GM18867 (cell line): ENCODE results near the gene UPP2.
A peak's percentile ranks its signal among the peaks of the same experiment; 100 is the strongest.

Experiments used
- ATAC-seq: cut with Tn5 transposase; IDR thresholded peaks from one replicate; pipeline ENCODE4 v1.9.1; 2021; ENCODE audit warnings: mild to moderate bottlenecking, moderate library complexity; ENCODE audit not compliant: unreplicated experiment

Gene UPP2

DNA sequence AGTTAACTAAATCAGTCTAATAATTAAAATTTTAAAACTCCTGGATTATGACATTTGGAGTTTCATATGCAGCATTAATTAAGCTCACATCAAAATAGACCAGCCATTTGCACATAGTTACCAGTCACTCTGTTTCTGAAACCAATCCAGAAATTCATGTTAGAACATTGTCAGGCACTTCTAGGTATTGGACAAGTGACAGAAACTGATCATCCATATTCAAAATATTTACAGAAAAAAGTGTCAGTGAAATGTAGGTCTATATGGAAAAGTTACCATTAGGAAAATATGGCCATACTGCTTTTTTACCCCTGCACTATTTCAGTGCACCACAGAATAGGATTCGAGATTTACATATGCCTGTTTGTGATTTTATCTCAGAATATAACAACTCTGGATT, 33.4 kb downstream of the UPP2 start:
- no peak for ATAC-seq

DNA sequence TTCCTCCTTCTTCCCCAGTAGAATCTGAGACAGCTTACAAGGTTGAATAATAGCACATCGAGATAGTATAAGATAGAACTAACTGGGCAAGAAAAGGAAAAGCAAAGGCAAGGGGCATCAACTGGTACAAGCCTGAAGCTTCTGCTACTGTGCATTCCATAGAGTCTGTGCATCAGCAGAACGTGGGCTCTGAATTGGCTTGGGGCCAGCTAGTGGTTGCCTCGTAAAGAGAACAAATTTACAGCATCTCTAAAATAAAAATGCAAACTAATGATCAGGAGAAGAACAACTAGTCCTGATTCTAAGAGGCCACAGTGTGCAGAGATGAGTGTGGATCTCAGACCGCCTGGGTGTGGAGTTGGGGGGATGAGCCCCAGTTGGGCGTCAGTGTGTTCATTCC, 36.6 kb downstream of the UPP2 start:
- ATAC-seq, result no peak

DNA sequence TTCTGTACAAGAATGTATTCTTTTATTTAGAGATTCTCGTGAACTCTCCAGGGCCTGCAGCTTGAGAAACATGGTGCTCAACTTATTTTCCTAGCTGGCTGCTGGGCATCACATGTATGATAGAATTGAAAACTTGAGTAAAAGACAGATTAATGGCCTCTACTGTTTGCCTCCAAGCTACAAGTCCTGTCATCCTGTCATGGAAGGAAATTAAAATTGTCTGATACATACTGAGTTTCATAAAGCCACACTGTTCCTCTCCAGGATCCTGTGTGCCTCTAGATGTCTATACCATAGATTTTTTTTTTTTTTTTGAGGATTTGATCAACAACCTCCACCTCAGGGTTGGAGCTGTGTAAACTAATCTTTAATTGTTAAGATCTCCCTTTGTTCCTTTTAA, 38.5 kb downstream of the UPP2 start:
- ATAC-seq, result no peak

DNA sequence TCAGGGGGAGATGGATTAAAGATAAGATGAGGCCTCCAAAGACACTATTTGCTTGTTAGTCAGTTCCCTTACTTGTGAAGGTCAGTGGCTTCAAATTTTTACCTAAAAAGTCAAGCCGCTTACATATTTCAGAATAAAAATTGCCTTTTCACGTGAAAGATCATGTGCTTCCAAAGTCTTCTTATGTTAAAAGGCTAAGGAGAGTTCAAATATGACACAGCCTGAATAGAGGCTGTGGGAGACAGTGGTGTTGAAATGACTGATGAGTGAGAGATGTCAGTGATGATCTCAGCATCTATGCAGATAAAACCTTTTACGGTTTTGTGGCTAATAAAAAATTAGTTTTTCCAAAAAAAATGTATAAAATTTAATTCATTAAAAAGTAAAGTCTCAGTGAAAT, 40.5 kb downstream of the UPP2 start:
- ATAC-seq, result no peak

GRCh38 chr2:158142568-158143332, 41.1 kb downstream of the UPP2 start:
- no peak for ATAC-seq

DNA sequence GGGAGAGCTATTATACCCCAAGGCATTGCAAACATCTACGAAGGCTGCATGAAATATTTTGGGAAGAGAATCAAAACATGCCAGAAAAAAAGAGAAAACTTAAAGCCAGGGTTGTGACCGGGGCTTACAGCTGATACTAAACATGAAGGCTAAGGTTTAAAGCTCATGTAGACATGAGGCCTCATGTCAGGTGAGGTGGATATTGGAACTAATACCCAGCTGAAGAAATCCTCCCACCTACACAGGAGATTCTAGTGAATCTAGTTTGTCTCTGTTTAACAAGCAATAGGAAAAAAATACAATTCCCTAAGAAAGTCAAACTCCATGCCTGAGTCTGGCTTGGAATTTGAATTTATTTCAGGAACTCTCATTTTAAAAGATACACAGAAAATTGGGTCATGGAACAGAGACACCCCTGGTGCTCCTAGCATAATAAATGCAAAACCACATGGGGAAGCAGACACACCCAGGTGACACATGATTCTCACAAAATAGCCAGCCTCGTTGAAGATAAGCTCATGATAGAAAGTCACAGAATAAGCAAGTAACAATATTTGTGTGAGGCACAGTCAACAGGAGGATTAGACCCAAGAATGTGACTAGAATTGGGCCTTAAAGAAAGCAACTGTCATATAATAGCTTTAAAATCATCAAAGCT, 42.2 kb downstream of the UPP2 start:
- no peak for ATAC-seq

DNA sequence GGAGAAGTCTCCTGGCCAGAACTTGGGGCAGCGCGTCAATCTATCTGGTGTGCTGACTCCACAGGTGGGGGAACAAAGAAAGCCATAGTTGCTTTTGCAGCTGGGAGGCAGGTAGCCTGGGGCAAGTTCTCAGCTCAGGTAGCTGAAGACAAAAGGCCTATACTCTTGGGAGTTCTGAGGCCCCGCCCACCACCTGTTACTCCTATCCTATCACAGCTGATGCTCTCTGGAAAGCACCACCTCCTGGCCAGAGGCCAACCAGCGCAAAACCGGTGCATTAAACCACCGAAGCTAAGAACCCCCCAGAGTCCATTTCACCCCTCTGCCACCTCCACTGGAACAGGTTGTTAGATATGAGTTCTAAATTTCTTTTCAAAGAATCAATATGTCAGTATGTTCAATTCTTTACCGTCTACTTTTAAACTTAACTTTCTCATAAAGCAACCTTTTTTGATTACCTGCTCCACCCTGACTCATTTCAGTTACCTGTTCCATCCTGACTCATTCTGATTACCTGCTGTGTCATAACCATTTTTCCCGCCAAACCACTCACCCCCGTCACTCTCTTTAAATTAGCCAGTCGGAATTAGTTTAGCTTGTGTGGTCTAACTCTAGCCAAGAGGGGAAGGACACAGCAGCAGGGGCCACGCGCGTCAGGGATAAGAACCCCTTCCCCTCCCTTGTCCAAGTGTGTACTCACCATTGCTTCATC, 43.4 kb downstream of the UPP2 start:
- no peak for ATAC-seq

DNA sequence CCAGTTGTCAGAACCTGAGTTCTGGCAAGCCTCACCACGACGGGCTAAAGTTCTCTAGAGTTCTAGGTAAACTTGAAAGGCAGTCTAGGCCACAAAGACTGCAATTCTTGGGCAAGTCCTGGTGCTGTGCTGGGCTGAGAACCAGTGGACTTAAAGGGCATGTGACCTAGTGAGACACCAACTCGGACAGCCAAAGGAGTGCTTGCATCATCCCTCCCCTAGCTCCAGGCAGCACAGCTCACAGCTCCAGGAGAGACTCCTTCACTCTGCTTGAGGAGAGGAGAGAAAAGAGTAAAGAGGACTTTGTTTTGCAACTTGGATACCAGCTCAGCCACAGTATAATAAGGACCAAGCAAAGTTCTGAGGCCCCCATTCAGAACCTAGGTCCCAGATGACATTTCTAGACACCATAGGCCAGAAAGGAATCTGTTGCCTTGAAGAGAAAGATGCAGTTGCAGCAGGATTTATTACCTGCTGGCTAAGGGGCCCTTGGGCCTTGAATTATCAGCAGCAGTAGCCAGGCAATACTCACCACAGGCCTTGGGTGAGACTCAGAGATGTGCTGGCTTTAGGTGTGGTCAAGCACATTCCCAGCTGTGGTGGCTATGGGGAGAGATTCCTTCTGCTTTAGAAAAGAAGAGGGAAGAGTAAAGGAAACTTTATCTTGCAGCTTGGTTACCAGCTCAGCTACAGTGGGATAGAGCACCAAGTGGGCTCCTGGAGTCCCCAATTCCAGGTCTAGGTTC, 51.8 kb downstream of the UPP2 start:
- no peak for ATAC-seq

GRCh38 chr2:158154596-158154995, 52.9 kb downstream of the UPP2 start:
- no peak for ATAC-seq

DNA sequence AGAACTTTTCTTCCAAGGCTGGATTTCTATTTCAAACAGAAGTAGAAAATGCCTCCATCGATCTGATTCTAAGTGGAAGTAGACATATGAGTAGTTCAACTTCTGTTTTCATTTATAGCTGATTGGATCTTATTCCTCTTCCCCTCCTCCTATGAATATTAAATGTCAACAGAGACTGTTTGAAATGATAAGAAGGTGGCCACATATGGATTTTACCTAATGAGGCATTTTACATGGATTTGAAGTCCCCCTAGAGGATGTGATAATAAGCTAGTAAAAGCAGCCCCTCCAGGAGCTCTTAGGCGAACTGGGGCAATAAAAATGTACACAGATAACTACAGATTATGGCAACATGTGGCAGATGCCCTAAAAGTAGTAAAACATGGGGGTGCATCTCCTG, 71.0 kb downstream of the UPP2 start:
- ATAC-seq, result no peak

DNA sequence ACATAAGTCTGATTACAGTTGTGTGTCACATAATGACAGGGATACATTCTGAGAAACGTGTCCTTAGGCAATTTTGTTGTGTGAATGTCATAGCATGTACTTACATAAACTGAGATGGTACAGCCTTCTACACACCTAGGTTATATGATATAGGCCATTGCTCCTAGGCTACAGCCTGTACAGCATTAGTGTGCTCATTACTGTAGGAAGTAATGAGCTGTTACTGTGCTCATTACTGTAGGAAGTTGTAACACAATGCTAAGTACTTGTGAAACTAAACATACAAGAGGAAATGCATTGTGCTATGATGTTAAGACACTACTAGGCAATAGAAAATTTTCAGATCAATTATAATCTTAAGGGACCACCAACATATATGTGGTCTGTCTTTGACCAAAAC, 72.8 kb downstream of the UPP2 start:
- peak; percentile 47 for ATAC-seq

DNA sequence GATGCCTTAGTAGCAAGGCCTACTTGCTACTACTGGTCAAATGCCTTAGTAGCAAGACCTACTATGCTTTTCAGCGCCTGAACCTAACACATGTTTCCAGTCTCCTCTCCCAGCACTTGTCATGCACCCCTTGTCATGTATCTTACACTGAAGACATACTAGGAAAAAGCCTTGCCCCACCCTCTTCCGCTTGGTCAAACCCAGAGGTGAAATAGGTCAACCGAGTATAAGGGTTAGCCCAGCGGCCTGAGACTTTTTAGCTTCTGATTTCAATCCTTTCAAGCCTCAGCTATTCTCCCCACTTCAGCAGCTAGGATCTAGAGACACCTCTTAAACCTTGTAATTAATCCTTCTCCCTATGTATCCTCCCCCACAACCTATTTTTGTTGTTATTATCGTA, 73.3 kb downstream of the UPP2 start:
- ATAC-seq, result peak; percentile 58

GRCh38 chr2:158178646-158179045, 77.0 kb downstream of the UPP2 start:
- ATAC-seq, result no peak

DNA sequence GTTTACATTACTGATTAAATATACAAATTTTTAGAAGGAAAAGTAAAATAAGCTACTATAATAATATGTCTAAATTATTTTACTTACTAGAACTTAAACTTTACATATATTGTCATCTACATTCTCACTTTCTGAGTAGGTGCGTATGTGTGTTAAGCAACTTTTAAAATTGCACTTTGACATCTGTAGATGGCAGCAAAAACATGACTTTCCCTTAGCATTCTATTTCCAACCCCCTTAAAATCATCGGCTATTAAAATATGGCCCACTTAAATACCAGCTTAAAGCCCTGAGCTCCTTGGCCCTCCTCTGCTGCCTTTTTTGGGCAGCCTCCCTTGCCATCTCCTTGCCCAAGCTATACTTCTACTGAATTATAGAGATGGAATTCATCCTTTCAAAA, 78.0 kb downstream of the UPP2 start:
- peak; percentile 55 for ATAC-seq

DNA sequence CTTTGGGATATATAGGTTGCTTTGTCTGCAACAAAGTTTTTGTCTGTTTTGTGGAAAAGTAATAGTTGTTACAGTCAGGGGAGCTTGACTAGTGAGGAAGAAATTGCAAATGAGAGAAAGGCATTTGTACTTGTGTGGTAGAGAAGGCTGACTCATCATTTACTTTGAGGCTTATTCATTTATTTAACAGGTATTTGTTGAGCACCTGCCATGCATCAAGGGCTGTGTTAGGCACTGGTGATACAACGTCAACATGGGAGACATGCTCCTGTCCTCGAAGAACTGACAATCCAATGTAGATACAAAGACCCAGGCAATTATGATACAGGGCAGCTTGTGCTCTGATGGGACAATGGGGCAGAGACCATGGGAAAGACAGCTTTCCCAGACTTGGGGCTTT, 79.5 kb downstream of the UPP2 start:
- no peak for ATAC-seq

DNA sequence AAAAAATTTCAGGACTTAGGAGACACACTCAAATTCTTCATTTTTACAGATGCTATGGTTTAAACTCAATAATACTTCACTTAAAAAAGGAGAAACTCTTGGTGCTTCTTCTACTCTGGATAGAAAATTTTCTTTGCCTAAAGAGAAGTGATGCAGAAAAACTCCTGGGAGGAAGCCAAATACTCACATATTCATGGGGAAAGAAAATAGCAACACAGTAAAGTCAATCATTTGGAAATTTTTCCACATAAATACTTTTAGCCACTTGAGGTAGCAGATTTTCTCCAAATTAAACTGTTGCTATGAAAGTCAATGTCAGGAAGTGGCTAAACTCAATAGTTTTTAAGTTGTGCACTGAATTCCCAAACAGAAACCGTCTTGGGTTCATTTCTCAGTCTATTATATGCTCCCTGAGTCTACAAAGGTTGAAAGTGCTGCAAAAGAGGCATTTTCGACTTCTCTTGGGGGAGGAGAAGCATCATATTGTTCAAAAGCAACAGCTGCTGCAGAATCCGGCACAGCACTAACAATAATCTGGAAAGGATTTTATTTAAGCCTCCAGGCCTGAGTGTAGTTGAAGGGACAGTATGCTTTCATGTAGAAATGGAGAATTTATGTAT, 81.1 kb downstream of the UPP2 start:
- no peak for ATAC-seq

GRCh38 chr2:158184001-158184400, 82.3 kb downstream of the UPP2 start:
- ATAC-seq, result no peak

GRCh38 chr2:158184556-158185343, 83.1 kb downstream of the UPP2 start:
- no peak for ATAC-seq
